Measurements from ENCODE around the gene FAM200B.

Gene FAM200B

GRCh38 chr4:15738877-15739276 lies 57.2 kb downstream of the FAM200B start:
- no peak for DNase-seq
